Mucosa of rectum (tissue), 2 donors: Measurements from ENCODE around the gene MCL1.

Experiments used
- H3K27ac ChIP-seq, 2 donors: one replicate each; pipeline ENCODE4 v1.7.0; 2013; ENCODE audit warnings: inconsistent platforms in 2 of 2, low read depth in 2 of 2, low read length in 2 of 2
- H3K27me3 ChIP-seq, 2 donors: one replicate each; pipeline ENCODE4 v1.7.0; 2013; ENCODE audit warnings: low read length in 2 of 2; ENCODE audit not compliant: control insufficient read depth in 2 of 2, insufficient read depth in 2 of 2
- H3K36me3 ChIP-seq, 2 donors: one replicate each; pipeline ENCODE4 v1.7.0; 2013; ENCODE audit warnings: low read length in 2 of 2; ENCODE audit not compliant: control insufficient read depth in 2 of 2, insufficient read depth in 2 of 2
- H3K4me1 ChIP-seq, 2 donors: one replicate each; pipeline ENCODE4 v1.7.0; 2013; ENCODE audit warnings: low read length in 2 of 2, mild to moderate bottlenecking in 1 of 2; ENCODE audit not compliant: control insufficient read depth in 2 of 2, insufficient read depth in 2 of 2
- H3K4me3 ChIP-seq, 2 donors: one replicate each; pipeline ENCODE4 v1.7.0; 2013; ENCODE audit warnings: low read length in 2 of 2
- H3K9ac ChIP-seq, 2 donors: one replicate each; pipeline ENCODE4 v1.7.0; 2013; ENCODE audit warnings: low read length in 2 of 2, low read depth in 1 of 2, mild to moderate bottlenecking in 1 of 2
- H3K9me3 ChIP-seq, 2 donors: one replicate each; pipeline ENCODE4 v1.7.0; 2013; ENCODE audit warnings: low read length in 2 of 2; ENCODE audit not compliant: control insufficient read depth in 2 of 2
- donor health status: healthy.
- donor health status: Normal muscosa, but diverticular disease.

Gene MCL1

DNA sequence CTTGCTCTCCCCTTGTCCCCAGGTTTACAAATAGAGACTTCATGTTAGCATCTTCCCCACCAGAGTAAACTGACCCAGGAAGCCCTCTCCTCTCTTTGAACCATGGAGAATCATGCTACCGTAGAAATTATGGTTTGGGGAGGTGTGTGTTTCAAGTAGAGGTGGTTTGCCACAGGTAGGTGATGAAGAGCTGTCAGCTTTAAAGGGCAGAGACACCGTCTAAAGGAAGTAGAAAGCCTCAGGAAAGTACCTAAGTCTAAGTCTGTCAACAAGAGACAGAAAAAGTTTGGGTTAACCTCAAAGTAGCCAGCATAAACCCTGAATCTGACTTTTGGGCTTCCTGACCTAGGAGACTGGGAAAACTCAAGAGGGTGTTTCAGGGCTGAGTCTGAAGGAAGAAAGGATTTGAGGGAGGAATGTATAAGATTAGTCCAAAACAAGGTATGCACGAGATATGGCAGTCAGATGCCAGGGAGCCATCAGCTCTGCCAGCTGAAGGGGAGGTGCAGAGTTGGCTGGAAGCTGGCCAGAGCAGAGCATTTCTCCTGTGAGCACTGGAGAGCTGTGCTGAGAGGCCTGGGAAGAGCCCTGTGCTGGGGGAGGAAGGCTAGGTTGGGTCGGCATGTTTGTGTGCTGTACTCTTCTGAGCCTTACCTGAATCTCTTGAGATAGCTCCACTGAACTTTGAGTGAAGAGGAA is 15.9 kb downstream of the MCL1 start:
- H3K9me3 ChIP-seq = no peaks in the 10 kb centered on the region
- H3K36me3 ChIP-seq = no peaks in the 10 kb centered on the region
- peaks cover 73 to 76% of the 10 kb centered on the region in 2 donors for H3K4me1 ChIP-seq
- peak overlapping the region; percentile 70 to 78 for H3K4me3 ChIP-seq
- H3K27me3 ChIP-seq = no peaks in the 10 kb centered on the region
- H3K27ac ChIP-seq = peak overlapping the region; percentile 97 to 100
- H3K9ac ChIP-seq = peak overlapping the region; percentile 80 to 87

DNA sequence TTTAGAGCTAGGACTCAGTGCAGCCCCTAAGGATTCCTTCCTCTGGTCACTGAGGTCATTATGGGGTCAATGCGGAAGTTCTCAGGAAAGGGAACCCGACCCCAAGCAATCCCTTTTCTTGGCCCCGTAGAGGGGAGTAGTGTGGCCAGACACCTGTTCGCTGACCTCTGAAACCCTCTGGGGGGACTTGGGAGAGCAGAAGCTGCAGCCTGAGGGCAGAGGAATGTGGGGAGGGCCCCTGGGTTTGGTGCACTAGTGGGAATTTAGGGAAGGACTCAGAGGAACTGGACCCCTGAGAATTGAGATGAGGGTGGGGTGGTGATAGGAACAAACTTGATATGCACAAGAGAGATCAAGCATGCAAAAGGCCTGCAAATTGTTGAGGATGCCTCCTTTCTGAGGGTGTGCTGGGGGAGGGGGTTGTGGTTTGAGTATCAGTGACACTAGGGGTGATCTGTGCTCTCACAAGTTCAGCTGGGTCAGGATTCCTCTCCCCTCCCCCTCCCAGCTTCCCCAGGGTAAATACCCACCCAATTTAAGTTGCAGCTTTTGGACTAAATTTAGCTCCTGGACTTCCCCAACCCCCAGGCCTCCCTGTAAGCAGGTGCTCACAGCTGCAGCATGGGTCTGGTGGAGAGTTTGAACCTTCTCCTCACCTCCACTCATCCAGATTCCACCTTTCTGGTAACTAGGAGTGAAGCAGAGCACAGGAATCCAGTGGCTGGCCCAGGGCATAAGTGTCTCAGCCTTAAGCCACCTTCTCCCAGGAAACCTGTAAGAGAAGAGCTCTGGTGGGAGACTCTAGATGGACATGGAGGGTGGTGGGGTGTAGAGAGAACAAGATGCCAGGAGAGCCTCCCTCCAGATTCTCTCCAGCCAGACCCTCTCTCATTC is 16.7 kb downstream of the MCL1 start:
- Histone ChIP-seq H3K4me3 (peak overlapping the region; percentile 70 to 78), H3K27me3 (no peaks in the 10 kb centered on the region), H3K27ac (peak overlapping the region; percentile 97 to 100), H3K9me3 (no peaks in the 10 kb centered on the region), H3K4me1 (peaks cover 66 to 68% of the 10 kb centered on the region in 2 donors), H3K36me3 (no peaks in the 10 kb centered on the region), H3K9ac (peak overlapping the region; percentile 87 to 100)

DNA sequence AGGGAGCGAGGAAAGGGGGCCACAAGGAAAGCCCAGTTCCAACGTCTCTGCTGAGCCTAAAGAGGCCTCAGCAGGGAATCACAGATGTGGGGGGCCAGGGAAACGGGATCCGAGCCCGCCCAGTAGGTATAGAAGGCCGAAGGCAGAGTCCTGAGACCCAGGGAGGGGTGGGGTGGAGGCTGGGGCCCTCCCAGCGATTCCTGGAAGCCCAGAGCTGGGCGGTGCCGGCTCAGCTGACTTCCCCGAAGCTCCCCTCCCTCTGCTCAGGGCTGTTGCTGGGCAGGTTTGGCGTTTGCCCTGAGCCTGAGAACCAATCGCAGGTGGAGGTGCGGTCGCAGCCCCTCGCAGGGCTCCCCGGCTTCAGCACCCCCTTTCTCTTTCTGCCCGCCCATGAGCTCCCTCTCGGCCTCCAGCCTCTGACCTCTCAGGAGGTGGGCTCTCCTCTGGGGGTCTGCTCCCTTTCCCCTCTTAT is 17.4 kb downstream of the MCL1 start:
- no peaks in the 10 kb centered on the region for H3K9me3 ChIP-seq
- H3K4me1 ChIP-seq = peaks cover 59 to 61% of the 10 kb centered on the region in 2 donors
- H3K9ac ChIP-seq = peak overlapping the region; percentile 87 to 100
- H3K4me3 ChIP-seq = peak overlapping the region; percentile 70 to 78
- H3K27ac ChIP-seq = peak overlapping the region; percentile 97 to 100
- no peaks in the 10 kb centered on the region for H3K27me3 ChIP-seq
- H3K36me3 ChIP-seq = no peaks in the 10 kb centered on the region

GRCh38 chr1:150561254-150561973 is 18.0 kb downstream of the MCL1 start:
- Histone ChIP-seq H3K27me3 (no peaks in the 10 kb centered on the region), H3K4me1 (peaks cover 53 to 55% of the 10 kb centered on the region in 2 donors), H3K9me3 (no peaks in the 10 kb centered on the region), H3K27ac (peak overlapping the region; percentile 97 to 100), H3K36me3 (no peaks in the 10 kb centered on the region), H3K9ac (peak overlapping the region; percentile 87 to 100), H3K4me3 (peak overlapping the region; percentile 70 to 78)

GRCh38 chr1:150560576-150561253 is 18.7 kb downstream of the MCL1 start:
- Histone ChIP-seq H3K27me3 (no peaks in the 10 kb centered on the region), H3K27ac (peak overlapping the region; percentile 97 to 100), H3K4me3 (peak overlapping the region; percentile 70 to 78), H3K9ac (peak overlapping the region; percentile 87 to 100), H3K4me1 (peaks cover 51 to 54% of the 10 kb centered on the region in 2 donors), H3K36me3 (peaks cover 0 to under 1% of the 10 kb centered on the region in 2 donors), H3K9me3 (no peaks in the 10 kb centered on the region)

GRCh38 chr1:150560011-150560438 is 19.4 kb downstream of the MCL1 start:
- Histone ChIP-seq H3K4me3 (peak overlapping the region; percentile 70 to 78), H3K9ac (peak overlapping the region; percentile 87 to 100)

GRCh38 chr1:150559656-150560010 is 19.8 kb downstream of the MCL1 start:
- Histone ChIP-seq H3K4me1 (peaks cover 44 to 49% of the 10 kb centered on the region in 2 donors), H3K27ac (peak overlapping the region; percentile 17 to 100), H3K4me3 (no peak overlapping the region)

More at GRCh38 chr1:150560011-150560438, 19.4 kb downstream of the MCL1 start:
- H3K9me3 ChIP-seq = no peaks in the 10 kb centered on the region
- H3K36me3 ChIP-seq = peaks cover 3 to 5% of the 10 kb centered on the region in 2 donors
- H3K27me3 ChIP-seq = no peaks in the 10 kb centered on the region
- peak overlapping the region; percentile 97 to 100 for H3K27ac ChIP-seq
- peaks cover 48 to 53% of the 10 kb centered on the region in 2 donors for H3K4me1 ChIP-seq

DNA sequence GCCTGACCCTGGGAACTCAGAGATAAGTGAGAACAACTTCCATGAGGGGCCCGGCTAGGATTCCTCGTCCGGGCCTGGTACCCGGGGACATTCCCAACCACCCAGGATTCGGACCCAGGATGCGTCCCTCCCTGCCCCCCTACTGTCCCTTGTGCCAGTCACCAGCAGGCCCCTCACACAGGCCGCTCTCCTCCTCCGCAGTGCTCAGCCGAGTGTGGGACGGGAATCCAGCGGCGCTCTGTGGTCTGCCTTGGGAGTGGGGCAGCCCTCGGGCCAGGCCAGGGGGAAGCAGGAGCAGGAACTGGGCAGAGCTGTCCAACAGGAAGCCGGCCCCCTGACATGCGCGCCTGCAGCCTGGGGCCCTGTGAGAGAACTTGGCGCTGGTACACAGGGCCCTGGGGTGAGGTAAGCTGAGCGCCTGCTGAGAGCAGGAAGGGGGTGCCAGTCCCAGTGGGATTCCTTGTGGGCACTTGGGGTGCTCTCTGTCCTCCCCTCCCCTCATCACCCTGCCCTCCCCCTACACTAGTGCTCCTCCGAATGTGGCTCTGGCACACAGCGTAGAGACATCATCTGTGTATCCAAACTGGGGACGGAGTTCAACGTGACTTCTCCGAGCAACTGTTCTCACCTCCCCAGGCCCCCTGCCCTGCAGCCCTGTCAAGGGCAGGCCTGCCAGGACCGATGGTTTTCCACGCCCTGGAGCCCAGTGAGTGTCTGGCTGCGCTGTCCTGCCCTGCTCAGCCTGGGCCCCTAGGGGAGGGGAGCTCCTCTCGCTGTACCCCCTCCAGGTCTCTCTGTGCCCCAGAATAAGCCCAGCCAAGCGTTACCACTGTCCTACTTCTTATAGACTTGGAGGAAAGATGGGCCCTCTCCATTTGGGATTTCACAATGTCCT is 20.4 kb downstream of the MCL1 start:
- Histone ChIP-seq H3K9me3 (no peaks in the 10 kb centered on the region), H3K27ac (peak overlapping the region; percentile 24 to 100), H3K4me3 (no peak overlapping the region), H3K9ac (no peak overlapping the region), H3K27me3 (no peaks in the 10 kb centered on the region), H3K36me3 (peaks cover 3 to 5% of the 10 kb centered on the region in 2 donors), H3K4me1 (peaks cover 38 to 43% of the 10 kb centered on the region in 2 donors)

More at GRCh38 chr1:150559656-150560010, 19.8 kb downstream of the MCL1 start:
- Histone ChIP-seq H3K36me3 (peaks cover 3 to 5% of the 10 kb centered on the region in 2 donors), H3K27me3 (no peaks in the 10 kb centered on the region), H3K9ac (peak overlapping the region in 1 of 2 donors; percentile 14), H3K9me3 (no peaks in the 10 kb centered on the region)
